MG63 (cell line): Measurements from ENCODE around the gene TOX2. TPM values are rescaled to one million over a fixed set of nuclear protein-coding genes. Genes with fewer than 3 reads are reported as not detected.

Experiments
- DNase-seq: peaks from one replicate; pipeline ENCODE4 v3.0.0-alpha.2; 2020
- H3K27me3 ChIP-seq: fragments of 250-450 bp; sonication (Bioruptor Pico); 2 replicates; pipeline ENCODE4 v1.5.1; 2020; ENCODE audit warnings: mild to moderate bottlenecking, moderate library complexity
- H3K36me3 ChIP-seq: fragments of 250-450 bp; sonication (Bioruptor Pico); 2 replicates; pipeline ENCODE4 v1.5.1; 2020; ENCODE audit warnings: mild to moderate bottlenecking, moderate library complexity
- H3K4me3 ChIP-seq: fragments of 250-450 bp; sonication (Bioruptor Pico); 2 replicates; pipeline ENCODE4 v1.5.1; 2020; ENCODE audit warnings: mild to moderate bottlenecking, moderate library complexity
- H3K9me3 ChIP-seq: fragments of 250-450 bp; sonication (Bioruptor Pico); 2 replicates; pipeline ENCODE4 v1.5.1; 2020; ENCODE audit warnings: mild to moderate bottlenecking, moderate library complexity
- total RNA-seq: library from RNA; depleted of rRNA; stranded (reverse); fragments of >200 nt; shearing (Covaris generic); gene quantifications from 2 replicates; pipeline ENCODE4 v1.2.3, GENCODE V29; 2014; ENCODE audit warnings: low replicate concordance

Gene TOX2
- total RNA-seq, 1 experiment from 2014 or later = 0.89 TPM

GRCh38 chr20:43991261-43991660 is 76.6 kb downstream of the TOX2 start:
- no peak overlapping the region for H3K4me3 ChIP-seq
- H3K27me3 ChIP-seq = no peaks in the 10 kb centered on the region
- H3K36me3 ChIP-seq = no peaks in the 10 kb centered on the region
- DNase-seq = no peak
- H3K9me3 ChIP-seq = peaks cover 4% of the 10 kb centered on the region; the same call in 1 of the 2 replicates

- Histone ChIP-seq H3K36me3 (no peaks in the 10 kb centered on the region), H3K9me3 (peaks cover 4% of the 10 kb centered on the region; the same call in 1 of the 2 replicates), H3K4me3 (no peak overlapping the region), H3K27me3 (no peaks in the 10 kb centered on the region)
- no peak for DNase-seq
These were observed 77.3 kb downstream of the TOX2 start for GRCh38 chr20:43991982-43992381.

- Histone ChIP-seq H3K9me3 (peaks cover 4% of the 10 kb centered on the region; the same call in 1 of the 2 replicates), H3K4me3 (no peak overlapping the region), H3K36me3 (no peaks in the 10 kb centered on the region), H3K27me3 (no peaks in the 10 kb centered on the region)
- DNase-seq = no peak
These were observed 78.2 kb downstream of the TOX2 start for GRCh38 chr20:43992885-43993284.

GRCh38 chr20:43993560-43993959 is 78.9 kb downstream of the TOX2 start:
- no peak for DNase-seq
- H3K27me3 ChIP-seq = no peaks in the 10 kb centered on the region
- H3K36me3 ChIP-seq = no peaks in the 10 kb centered on the region

GRCh38 chr20:43994486-43995100 is 79.9 kb downstream of the TOX2 start:
- no peaks in the 10 kb centered on the region for H3K36me3 ChIP-seq
- no peak overlapping the region for H3K4me3 ChIP-seq
- no peak for DNase-seq
- peaks cover 4% of the 10 kb centered on the region; the same call in 1 of the 2 replicates for H3K9me3 ChIP-seq
- H3K27me3 ChIP-seq = no peaks in the 10 kb centered on the region

More at GRCh38 chr20:43993560-43993959, 78.9 kb downstream of the TOX2 start:
- H3K4me3 ChIP-seq = no peak overlapping the region
- peaks cover 4% of the 10 kb centered on the region; the same call in 1 of the 2 replicates for H3K9me3 ChIP-seq

GRCh38 chr20:43995645-43996044 is 81.0 kb downstream of the TOX2 start:
- no peak for DNase-seq
- Histone ChIP-seq H3K9me3 (no peaks in the 10 kb centered on the region), H3K27me3 (no peaks in the 10 kb centered on the region), H3K36me3 (no peaks in the 10 kb centered on the region), H3K4me3 (no peak overlapping the region)

GRCh38 chr20:43996240-43996930 is 81.7 kb downstream of the TOX2 start:
- H3K36me3 ChIP-seq = no peaks in the 10 kb centered on the region
- no peaks in the 10 kb centered on the region for H3K9me3 ChIP-seq
- no peak overlapping the region for H3K4me3 ChIP-seq
- DNase-seq = no peak
- no peaks in the 10 kb centered on the region for H3K27me3 ChIP-seq

GRCh38 chr20:43999848-44000247 is 85.2 kb downstream of the TOX2 start:
- Histone ChIP-seq H3K36me3 (no peaks in the 10 kb centered on the region), H3K27me3 (no peaks in the 10 kb centered on the region), H3K9me3 (no peaks in the 10 kb centered on the region), H3K4me3 (no peak overlapping the region)
- no peak for DNase-seq

GRCh38 chr20:44001667-44002596 is 87.3 kb downstream of the TOX2 start:
- no peak overlapping the region for H3K4me3 ChIP-seq
- H3K9me3 ChIP-seq = peaks cover 3% of the 10 kb centered on the region
- DNase-seq = no peak
- H3K36me3 ChIP-seq = no peaks in the 10 kb centered on the region
- no peaks in the 10 kb centered on the region for H3K27me3 ChIP-seq

- Histone ChIP-seq H3K27me3 (no peaks in the 10 kb centered on the region), H3K4me3 (no peak overlapping the region), H3K36me3 (no peaks in the 10 kb centered on the region), H3K9me3 (peaks cover 3% of the 10 kb centered on the region)
- no peak for DNase-seq
These were observed 88.2 kb downstream of the TOX2 start for GRCh38 chr20:44002861-44003260.

- DNase-seq = no peak
- H3K36me3 ChIP-seq = no peaks in the 10 kb centered on the region
- no peaks in the 10 kb centered on the region for H3K27me3 ChIP-seq
- peaks cover 3% of the 10 kb centered on the region for H3K9me3 ChIP-seq
- no peak overlapping the region for H3K4me3 ChIP-seq
These were observed 89.0 kb downstream of the TOX2 start for GRCh38 chr20:44003609-44004008.

GRCh38 chr20:44004306-44004915 is 89.8 kb downstream of the TOX2 start:
- DNase-seq = no peak

GRCh38 chr20:44005661-44006060 is 91.0 kb downstream of the TOX2 start:
- Histone ChIP-seq H3K4me3 (no peak overlapping the region), H3K36me3 (no peaks in the 10 kb centered on the region), H3K27me3 (peaks cover 3% of the 10 kb centered on the region; the same call in 1 of the 2 replicates), H3K9me3 (peaks cover 3% of the 10 kb centered on the region)
- DNase-seq = no peak

More at GRCh38 chr20:44004306-44004915, 89.8 kb downstream of the TOX2 start:
- no peaks in the 10 kb centered on the region for H3K27me3 ChIP-seq
- no peaks in the 10 kb centered on the region for H3K36me3 ChIP-seq
- H3K9me3 ChIP-seq = peaks cover 3% of the 10 kb centered on the region
- no peak overlapping the region for H3K4me3 ChIP-seq

- no peaks in the 10 kb centered on the region for H3K36me3 ChIP-seq
- no peak overlapping the region for H3K4me3 ChIP-seq
- H3K27me3 ChIP-seq = peaks cover 3% of the 10 kb centered on the region; the same call in 1 of the 2 replicates
- H3K9me3 ChIP-seq = peaks cover 3% of the 10 kb centered on the region
- no peak for DNase-seq
These were observed 91.5 kb downstream of the TOX2 start for GRCh38 chr20:44006126-44006525.

GRCh38 chr20:44006578-44006977 is 91.9 kb downstream of the TOX2 start:
- H3K27me3 ChIP-seq = peaks cover 3% of the 10 kb centered on the region; the same call in 1 of the 2 replicates
- H3K4me3 ChIP-seq = no peak overlapping the region
- peaks cover 3% of the 10 kb centered on the region for H3K9me3 ChIP-seq
- no peak for DNase-seq
- H3K36me3 ChIP-seq = no peaks in the 10 kb centered on the region

- H3K27me3 ChIP-seq = peaks cover 3% of the 10 kb centered on the region; the same call in 1 of the 2 replicates
- no peaks in the 10 kb centered on the region for H3K36me3 ChIP-seq
- no peak for DNase-seq
- H3K9me3 ChIP-seq = peaks cover 5% of the 10 kb centered on the region
- no peak overlapping the region for H3K4me3 ChIP-seq
These were observed 94.4 kb downstream of the TOX2 start for GRCh38 chr20:44008806-44009678.
